GM03348 (cell line): ENCODE measurements around the gene FLT1.

Experiments used
- DNase-seq: peaks from one replicate; pipeline ENCODE4 v3.0.0; 2012; ENCODE audit warnings: low spot score

Gene FLT1

DNA sequence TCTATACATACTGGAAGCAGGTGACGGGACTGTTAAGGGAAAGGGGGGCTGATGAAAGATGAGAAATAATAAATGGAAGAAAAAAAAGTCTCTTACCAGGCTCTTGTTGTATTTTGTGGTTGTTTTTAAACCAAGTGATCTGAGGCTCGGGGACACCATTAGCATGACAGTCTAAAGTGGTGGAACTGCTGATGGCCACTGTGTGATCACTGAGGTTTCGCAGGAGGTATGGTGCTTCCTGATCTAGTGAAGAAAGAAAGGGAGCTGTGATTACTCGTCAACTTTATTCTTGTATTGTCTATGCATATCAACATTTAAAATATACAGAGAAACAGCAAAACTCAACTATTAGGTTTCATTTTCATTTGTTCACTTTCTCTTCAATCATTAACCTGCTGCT is 110.1 kb downstream of the FLT1 start:
- DNase-seq = no peak

DNA sequence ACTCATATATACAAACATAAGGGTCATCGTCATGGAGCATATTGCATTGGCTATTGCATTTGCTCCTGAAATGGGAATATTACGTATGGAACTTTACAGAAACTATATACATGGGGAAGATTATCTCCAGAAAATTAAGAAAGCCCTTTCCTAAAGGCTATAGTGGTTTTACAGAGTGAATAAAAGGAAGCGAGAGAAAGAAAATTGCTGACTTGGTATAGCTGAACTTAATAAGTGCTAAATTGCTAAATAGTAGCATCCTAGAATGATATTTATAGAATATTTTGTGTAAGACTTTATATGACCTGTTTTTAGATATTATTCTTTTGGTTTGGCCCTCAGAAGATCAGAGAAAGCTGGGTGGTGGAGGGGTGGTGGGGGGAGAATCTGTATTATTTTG is 114.6 kb downstream of the FLT1 start:
- no peak for DNase-seq

- DNase-seq = no peak
These were observed 115.4 kb downstream of the FLT1 start for GRCh38 chr13:28379371-28380083.

DNA sequence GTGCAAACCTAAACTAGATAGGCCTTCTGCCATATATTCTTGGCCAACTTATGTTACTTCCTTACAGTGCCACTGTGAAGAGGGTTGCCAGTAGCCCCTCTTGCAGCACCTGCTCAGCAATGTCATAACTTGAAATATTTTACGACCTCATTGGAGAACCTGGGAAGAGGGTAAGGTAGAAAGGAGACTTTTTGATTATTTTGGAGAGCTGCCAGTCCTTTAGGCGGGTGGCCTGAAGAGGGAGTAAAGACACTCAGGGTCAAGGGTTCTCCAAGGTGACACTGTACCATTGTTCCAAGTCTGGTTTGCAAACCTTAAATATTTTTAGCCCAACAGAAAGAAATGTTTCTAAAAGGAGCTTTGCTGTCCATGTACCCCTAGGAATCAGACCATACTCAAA is 118.3 kb downstream of the FLT1 start:
- DNase-seq = no peak

GRCh38 chr13:28375250-28375930 is 119.5 kb downstream of the FLT1 start:
- no peak for DNase-seq

DNA sequence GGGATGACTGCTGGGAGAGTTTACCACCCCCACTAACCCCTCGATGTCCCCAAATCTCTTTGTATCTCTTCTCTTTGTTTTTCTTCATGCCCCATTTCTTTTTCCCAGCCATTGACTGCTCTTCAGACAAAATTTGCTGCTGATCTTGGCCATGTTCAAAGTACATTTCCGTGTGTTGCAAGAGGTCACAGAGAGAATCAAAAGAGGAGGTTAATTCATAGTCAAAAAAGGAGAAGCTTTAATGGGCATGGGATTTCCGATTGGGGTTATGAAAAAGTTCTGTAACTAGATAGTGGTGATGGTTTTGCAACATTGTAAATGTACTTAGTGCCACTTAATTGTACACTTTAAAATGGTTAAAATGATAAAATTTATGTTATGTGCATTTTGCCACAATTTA is 121.1 kb downstream of the FLT1 start:
- DNase-seq = no peak

- no peak for DNase-seq
These were observed 124.5 kb downstream of the FLT1 start for GRCh38 chr13:28370448-28370847.

DNA sequence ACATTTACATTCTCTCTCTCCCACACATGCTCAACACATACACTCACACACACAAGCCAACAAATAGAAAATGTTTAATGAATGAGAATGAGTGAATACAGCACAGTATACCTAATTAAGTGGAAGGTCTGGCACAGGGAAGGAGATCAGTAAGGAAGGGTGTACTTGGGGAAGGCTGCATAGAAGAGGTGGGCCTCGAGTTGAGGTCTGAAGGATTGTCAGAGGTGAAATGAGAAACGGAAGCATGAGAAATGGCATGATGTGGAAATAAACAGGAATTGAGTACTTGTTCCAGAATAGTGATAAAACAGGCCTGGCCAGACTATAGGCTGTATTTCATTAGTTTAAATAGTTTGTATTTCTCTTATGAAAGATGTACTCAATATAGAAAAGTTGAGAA is 136.2 kb downstream of the FLT1 start:
- no peak for DNase-seq

- DNase-seq = no peak
These were observed 137.0 kb downstream of the FLT1 start for GRCh38 chr13:28357911-28358433.

DNA sequence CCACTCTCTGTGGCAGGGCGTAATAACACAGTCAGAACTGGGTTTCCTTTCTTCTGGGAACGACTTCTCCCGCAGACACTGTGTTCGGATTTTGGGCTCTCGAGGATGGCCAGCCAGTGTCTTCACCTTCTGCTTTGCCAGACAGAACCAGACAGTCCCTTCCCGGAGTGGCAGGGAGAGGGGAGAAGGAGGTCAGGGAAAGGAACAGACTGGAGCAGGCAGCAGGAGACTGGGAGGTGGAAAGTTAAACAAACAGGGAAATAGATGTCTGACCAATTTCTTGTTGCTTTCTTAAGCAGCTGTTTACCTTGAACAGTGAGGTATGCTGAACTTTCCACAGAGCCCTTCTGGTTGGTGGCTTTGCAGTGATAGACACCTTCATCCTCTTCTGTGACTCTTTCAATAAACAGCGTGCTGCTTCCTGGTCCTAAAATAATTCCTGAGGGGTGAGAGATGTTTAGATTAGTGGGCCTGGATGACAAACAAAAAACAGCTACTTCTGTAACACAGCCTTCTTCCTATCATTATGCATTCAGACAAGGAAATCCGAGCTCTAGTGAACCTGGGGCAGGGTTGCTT is 137.6 kb downstream of the FLT1 start:
- no peak for DNase-seq

GRCh38 chr13:28356561-28357021 is 138.3 kb downstream of the FLT1 start:
- DNase-seq = no peak

DNA sequence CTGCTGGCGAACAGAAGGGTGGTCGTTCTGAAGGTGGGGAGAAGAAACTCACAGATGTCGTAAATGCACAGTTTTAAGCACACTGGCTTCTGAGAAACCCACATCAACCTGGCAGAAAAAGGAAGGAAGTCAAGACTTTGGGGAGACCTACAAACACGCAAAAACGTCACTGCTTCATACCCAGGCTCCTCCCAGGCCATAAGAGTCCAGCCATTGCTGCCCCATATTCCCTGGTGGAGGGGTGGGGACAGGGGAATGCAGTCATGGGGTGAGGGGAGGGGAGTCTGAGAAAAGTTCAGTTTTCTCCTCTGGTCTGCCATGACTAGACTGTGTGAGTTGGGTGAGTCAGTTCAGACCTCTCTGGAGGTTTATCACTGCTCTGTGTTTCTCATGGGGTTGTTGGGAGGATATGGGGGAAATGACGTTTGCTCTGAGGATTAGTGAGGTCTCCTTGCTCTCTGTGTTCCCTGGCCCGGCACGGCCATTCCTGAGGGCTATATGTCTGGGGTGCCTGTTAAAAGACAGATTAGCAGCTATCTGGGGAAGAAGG is 139.0 kb downstream of the FLT1 start:
- DNase-seq = no peak

DNA sequence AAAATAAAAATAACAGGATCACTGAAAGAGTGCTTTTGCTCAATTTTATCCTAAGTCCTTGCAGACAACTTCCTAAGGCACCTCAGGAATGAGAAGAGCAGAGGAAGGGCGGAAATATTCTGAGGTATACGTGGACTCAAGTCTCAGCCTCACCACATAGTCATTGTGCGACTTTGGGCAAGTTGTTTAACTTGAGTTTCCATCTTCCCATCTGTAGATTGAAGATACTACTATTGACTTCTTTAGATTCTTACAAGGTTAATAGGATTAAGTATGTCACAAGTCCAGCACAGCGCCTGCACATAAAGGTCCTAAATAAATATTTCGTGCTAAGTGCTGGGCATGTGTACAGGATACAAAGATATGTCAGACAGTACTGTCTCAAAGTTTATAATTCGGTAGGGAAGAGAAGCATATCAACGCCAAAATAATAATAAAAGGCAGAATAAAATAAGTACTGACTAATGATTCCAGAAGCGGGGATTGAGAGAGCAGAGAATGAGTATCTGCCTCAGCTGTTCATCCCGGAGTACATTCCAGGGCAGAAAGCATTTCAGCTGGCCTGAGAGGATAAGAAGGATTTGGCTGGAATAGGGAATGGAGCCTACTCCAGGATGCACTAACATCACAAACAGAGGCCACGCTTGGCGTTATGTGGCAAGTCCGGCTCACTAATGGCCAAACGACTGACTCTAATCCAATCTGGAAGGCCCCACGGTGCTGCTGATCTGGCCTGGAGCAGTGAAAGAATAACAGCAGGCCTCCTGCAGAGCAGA is 139.7 kb downstream of the FLT1 start:
- DNase-seq = no peak

DNA sequence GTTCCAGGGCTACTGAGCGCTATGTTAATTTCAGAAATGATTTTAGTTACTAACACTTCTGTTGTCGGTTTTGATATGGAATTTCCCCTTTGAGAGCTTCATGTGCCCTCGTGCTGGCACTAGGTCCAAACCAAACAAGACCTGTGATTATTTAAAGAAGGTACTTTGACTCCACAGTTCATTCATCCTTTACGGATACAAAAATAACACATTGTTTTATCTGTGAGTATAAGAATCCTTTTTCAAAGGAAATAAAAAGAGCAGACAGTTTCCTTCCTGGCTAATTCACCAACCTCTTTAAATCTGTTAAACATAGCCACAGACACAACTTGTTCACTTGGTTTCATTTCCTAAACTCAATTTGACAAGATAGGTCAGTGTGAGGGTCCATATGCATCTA is 141.2 kb downstream of the FLT1 start:
- DNase-seq = no peak

DNA sequence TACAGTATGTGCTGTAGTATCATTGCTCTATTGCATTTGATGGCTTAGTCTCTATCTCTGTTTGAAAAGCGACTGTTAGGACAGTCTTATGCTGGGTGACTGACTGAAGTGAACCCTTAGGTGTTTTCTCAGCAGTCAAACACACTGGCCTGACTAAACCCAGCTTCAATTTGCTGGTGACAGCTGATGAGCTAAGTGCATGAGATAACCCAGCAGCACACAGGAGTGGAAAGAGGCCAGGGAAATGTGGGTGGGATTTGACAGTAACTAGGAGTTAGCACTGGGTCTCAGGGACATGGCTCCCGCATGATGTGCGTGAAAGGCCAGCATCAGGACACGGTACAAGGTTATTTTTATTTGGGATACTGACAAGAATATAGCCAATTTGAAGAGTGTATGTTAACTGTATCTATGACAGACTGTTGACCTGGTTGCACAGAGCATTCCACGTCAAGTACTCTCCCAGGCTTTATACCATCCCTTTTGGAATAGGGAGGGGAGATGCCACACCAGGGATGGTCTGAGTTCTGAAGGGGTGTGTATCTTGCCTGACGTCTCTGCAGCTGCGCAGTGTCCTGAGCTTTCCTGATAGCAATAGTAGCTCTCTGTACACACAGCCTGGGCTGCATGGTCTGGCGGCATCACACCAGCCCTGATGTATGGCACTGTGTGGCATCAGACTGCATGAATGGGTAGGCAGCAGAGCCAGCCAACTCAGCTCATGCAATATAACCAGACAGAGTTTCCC is 144.8 kb downstream of the FLT1 start:
- DNase-seq = no peak

- DNase-seq = no peak
These were observed 145.6 kb downstream of the FLT1 start for GRCh38 chr13:28349371-28349770.

DNA sequence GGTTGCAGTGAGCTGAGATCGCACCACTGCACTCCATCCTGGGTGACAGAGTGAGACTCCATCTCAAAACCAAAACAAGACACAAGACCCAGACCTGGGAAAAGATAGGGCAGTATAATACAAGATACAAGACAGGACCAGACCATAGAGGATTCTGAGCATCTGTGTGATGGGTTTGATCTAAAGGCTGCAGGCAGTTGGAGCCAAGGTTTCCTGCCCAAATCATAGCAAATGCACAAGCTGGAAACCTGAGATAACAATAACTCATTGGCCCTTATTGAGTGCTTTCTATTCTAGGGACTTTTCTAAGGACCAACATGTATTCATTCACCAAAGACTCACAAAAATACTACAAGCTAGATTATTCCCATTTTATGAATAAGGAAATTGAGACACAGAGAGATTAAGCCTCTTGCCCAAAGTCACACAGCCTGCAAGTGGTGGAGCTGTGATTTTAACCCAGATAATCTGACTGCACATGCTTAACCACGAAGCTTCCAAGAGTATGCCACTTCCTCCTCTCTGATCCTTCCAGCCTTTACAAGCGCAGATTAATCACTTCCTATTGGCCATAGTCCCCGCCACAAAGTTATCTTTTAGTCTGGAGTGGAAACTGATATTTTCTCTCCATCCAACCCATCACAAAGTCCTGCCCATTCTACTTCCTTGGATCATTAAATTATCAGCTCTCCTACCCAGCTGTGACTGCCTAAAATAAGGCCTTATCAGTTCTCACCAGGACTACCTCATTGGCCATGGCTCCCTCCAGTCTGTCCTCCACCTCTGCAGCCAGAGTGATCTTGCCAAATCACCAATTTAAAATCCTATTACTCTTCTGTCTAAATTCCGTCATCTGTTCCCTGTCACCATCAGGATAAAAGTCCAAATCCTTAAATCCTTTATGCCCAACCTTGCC is 147.2 kb downstream of the FLT1 start:
- no peak for DNase-seq

DNA sequence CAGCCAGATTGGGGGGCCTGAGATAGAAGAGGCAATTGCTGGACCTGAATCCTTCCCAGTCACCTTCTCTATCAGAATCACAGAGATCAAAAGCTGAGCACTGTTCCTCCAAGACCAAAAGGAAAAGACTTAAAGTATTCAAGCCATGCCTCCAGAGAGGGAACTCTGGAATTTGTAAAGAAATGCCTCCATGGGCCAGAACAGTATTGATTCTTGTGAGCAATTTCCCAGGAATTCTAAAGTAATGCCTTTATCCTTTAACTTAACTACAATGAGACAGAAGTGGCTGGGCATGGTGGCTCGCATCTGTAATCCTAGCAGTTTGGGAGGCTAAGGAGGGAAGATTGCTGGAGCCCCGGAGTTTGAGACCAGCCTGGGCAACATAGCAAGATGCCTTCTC is 148.8 kb downstream of the FLT1 start:
- no peak for DNase-seq

DNA sequence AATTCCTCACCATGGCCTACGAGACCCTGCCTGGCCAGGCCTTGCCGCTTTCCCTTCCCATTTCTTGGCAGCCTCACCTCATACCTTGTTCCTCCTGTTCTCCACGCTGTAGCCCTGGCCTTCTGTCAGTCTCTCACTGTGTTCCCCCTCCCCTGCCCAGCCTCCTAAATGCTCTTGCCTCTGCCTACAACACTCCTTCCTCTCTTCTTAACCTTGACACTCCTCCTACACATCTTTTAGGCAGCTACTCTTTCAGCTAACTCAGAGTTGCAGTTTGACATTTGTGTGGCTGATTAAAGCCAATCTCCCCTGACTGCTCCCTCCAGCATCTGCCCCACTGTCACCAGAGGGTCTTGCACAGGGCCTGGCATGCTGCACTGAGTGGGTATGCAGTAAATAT is 150.8 kb downstream of the FLT1 start:
- no peak for DNase-seq

GRCh38 chr13:28342251-28342650 is 152.7 kb downstream of the FLT1 start:
- DNase-seq = no peak
